ENCODE results near the gene SLIT3.
"Not testable (repeated sequence)": the region's sequence is repeated elsewhere in the genome, so short reads cannot be mapped to it uniquely, and the experiment has no call there.

SLIT3 gene

GRCh38 chr5:168654211-168654721 lies 646.7 kb downstream of the SLIT3 start:
- DNase-seq (ENCODE audit: low spot score): peak; percentile 95

- DNase-seq (ENCODE audit: low spot score): peak; percentile 84
These were observed 647.3 kb downstream of the SLIT3 start for GRCh38 chr5:168653626-168654025.

GRCh38 chr5:168651648-168652047 lies 649.3 kb downstream of the SLIT3 start:
- DNase-seq (ENCODE audit: low spot score): no peak

- DNase-seq (ENCODE audit: low spot score): no peak
These were observed 651.6 kb downstream of the SLIT3 start for GRCh38 chr5:168649306-168649705.

- no peak for DNase-seq (ENCODE audit: low spot score)
These were observed 652.4 kb downstream of the SLIT3 start for GRCh38 chr5:168648576-168648975.

- DNase-seq (ENCODE audit: low spot score): no peak
These were observed 652.9 kb downstream of the SLIT3 start for GRCh38 chr5:168648016-168648415.

GRCh38 chr5:168647083-168647482 lies 653.9 kb downstream of the SLIT3 start:
- no peak for DNase-seq (ENCODE audit: low spot score)

- DNase-seq (ENCODE audit: low spot score): no peak
These were observed 654.6 kb downstream of the SLIT3 start for GRCh38 chr5:168646335-168646734.

GRCh38 chr5:168645195-168645594 lies 655.7 kb downstream of the SLIT3 start:
- DNase-seq (ENCODE audit: low spot score): no peak

- peak; percentile 38 for DNase-seq (ENCODE audit: low spot score)
These were observed 658.9 kb downstream of the SLIT3 start for GRCh38 chr5:168642019-168642418.

GRCh38 chr5:168638846-168639245 lies 662.1 kb downstream of the SLIT3 start:
- DNase-seq (ENCODE audit: low spot score): not testable (repeated sequence)

GRCh38 chr5:168637793-168638192 lies 663.1 kb downstream of the SLIT3 start:
- no peak for DNase-seq (ENCODE audit: low spot score)

- no peak for DNase-seq (ENCODE audit: low spot score)
These were observed 663.7 kb downstream of the SLIT3 start for GRCh38 chr5:168637281-168637680.

- not testable (repeated sequence) for DNase-seq (ENCODE audit: low spot score)
These were observed 670.0 kb downstream of the SLIT3 start for GRCh38 chr5:168630958-168631357.

GRCh38 chr5:168624850-168625364 lies 676.0 kb downstream of the SLIT3 start:
- no peak for DNase-seq (ENCODE audit: low spot score)

- no peak for DNase-seq (ENCODE audit: low spot score)
These were observed 680.1 kb downstream of the SLIT3 start for GRCh38 chr5:168620807-168621206.

GRCh38 chr5:168614661-168615060 lies 686.3 kb downstream of the SLIT3 start:
- DNase-seq (ENCODE audit: low spot score): no peak

GRCh38 chr5:168613996-168614395 lies 686.9 kb downstream of the SLIT3 start:
- DNase-seq (ENCODE audit: low spot score): no peak

GRCh38 chr5:168613396-168613795 lies 687.5 kb downstream of the SLIT3 start:
- DNase-seq (ENCODE audit: low spot score): no peak

GRCh38 chr5:168612996-168613395 lies 687.9 kb downstream of the SLIT3 start:
- no peak for DNase-seq (ENCODE audit: low spot score)

- DNase-seq (ENCODE audit: low spot score): no peak
These were observed 688.8 kb downstream of the SLIT3 start for GRCh38 chr5:168612123-168612522.

All from SK-N-DZ (cell line).